ENCODE data around the gene DENND11.

DENND11 gene

DNA sequence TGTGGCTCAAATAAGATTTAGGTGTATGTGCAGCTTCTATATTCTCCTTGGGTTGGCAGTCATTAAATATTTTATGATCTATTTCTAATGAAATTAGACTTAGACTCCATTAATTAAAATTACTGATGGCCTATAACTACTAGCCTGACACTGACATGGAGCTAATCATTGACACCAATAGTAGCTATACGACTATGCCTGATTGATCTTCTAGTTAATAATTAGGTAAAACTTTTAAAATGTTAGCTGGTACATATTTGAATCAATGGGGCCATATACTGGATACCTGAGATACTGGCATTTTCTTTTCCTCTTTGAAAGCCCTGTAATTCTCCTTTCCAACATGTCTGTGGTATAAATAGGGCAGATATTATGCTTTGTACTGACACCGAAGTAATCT is 20.6 kb upstream of the DENND11 start:
- Histone ChIP-seq H3K36me3 (ENCODE audit: control insufficient read depth, insufficient read depth, low read length) (no peaks in the 10 kb centered on the region), H3K27ac (ENCODE audit: low read depth, low read length) (no peak overlapping the region), H3K4me1 (ENCODE audit: control insufficient read depth, insufficient read depth, low read length) (no peaks in the 10 kb centered on the region), H3K27me3 (ENCODE audit: control insufficient read depth, insufficient read depth, low read length) (no peaks in the 10 kb centered on the region), H3K9me3 (ENCODE audit: control insufficient read depth, insufficient read depth, low read depth, low read length) (no peaks in the 10 kb centered on the region), H3K9ac (ENCODE audit: low read length) (no peak overlapping the region), H3K4me3 (ENCODE audit: low read depth, low read length) (no peak overlapping the region)

GRCh38 chr7:141717450-141717849 is 15.5 kb upstream of the DENND11 start:
- Histone ChIP-seq H3K27ac (ENCODE audit: low read depth, low read length) (no peak overlapping the region), H3K9ac (ENCODE audit: low read length) (no peak overlapping the region), H3K4me1 (ENCODE audit: control insufficient read depth, insufficient read depth, low read length) (no peaks in the 10 kb centered on the region), H3K36me3 (ENCODE audit: control insufficient read depth, insufficient read depth, low read length) (no peaks in the 10 kb centered on the region), H3K4me3 (ENCODE audit: low read depth, low read length) (no peak overlapping the region), H3K9me3 (ENCODE audit: control insufficient read depth, insufficient read depth, low read depth, low read length) (no peaks in the 10 kb centered on the region), H3K27me3 (ENCODE audit: control insufficient read depth, insufficient read depth, low read length) (no peaks in the 10 kb centered on the region)

GRCh38 chr7:141715794-141716689 is 14.1 kb upstream of the DENND11 start:
- Histone ChIP-seq H3K27ac (ENCODE audit: low read depth, low read length) (no peak overlapping the region), H3K36me3 (ENCODE audit: control insufficient read depth, insufficient read depth, low read length) (no peaks in the 10 kb centered on the region), H3K9me3 (ENCODE audit: control insufficient read depth, insufficient read depth, low read depth, low read length) (no peaks in the 10 kb centered on the region), H3K4me3 (ENCODE audit: low read depth, low read length) (no peak overlapping the region), H3K27me3 (ENCODE audit: control insufficient read depth, insufficient read depth, low read length) (no peaks in the 10 kb centered on the region), H3K9ac (ENCODE audit: low read length) (no peak overlapping the region), H3K4me1 (ENCODE audit: control insufficient read depth, insufficient read depth, low read length) (peaks cover 6% of the 10 kb centered on the region)

DNA sequence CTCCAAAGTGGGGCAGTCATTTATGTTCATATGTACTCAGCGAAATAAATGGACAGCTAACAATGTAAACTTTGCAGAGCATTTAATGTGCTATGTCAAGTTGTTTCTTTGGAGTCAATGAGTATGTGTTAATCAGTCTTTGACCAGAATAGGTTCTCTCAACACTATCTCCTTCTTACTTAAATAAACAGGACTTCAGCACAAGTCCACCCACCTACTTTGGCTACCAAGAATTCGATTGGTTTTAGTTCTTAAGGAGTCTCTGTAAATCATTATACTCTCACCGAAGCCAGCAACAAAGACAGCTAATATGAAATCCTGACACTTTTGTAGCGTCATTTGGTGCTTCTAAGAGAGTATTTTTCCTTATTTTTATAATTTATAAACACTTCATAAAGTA is 13.1 kb upstream of the DENND11 start:
- H3K4me3 ChIP-seq (ENCODE audit: low read depth, low read length), result no peak overlapping the region
- no peak overlapping the region for H3K27ac ChIP-seq (ENCODE audit: low read depth, low read length)
- no peak overlapping the region for H3K9ac ChIP-seq (ENCODE audit: low read length)
- no peaks in the 10 kb centered on the region for H3K36me3 ChIP-seq (ENCODE audit: control insufficient read depth, insufficient read depth, low read length)
- peaks cover 9% of the 10 kb centered on the region for H3K4me1 ChIP-seq (ENCODE audit: control insufficient read depth, insufficient read depth, low read length)
- no peaks in the 10 kb centered on the region for H3K9me3 ChIP-seq (ENCODE audit: control insufficient read depth, insufficient read depth, low read depth, low read length)
- H3K27me3 ChIP-seq (ENCODE audit: control insufficient read depth, insufficient read depth, low read length), result no peaks in the 10 kb centered on the region

DNA sequence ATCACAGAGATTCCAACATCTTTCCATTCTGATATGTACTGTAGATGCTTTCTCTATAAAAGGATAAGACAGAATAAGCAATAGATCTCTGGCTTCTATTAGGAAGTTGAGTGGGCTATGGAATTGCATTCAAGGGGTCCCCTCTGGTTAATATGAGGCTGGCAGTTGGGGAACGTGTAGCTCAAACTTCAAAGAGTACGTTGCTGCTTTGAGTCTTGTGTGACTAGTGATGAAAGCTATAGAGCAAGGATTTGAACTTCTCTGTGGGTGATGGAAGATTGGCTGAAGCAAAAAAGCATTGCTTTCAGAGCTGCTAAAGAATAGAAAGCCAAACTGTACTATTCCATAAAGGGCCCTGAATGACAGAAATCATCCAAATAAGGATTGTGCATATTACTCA is 12.6 kb upstream of the DENND11 start:
- Histone ChIP-seq H3K4me3 (ENCODE audit: low read depth, low read length) (no peak overlapping the region), H3K36me3 (ENCODE audit: control insufficient read depth, insufficient read depth, low read length) (no peaks in the 10 kb centered on the region), H3K27ac (ENCODE audit: low read depth, low read length) (no peak overlapping the region), H3K4me1 (ENCODE audit: control insufficient read depth, insufficient read depth, low read length) (peaks cover 9% of the 10 kb centered on the region), H3K9ac (ENCODE audit: low read length) (no peak overlapping the region), H3K27me3 (ENCODE audit: control insufficient read depth, insufficient read depth, low read length) (no peaks in the 10 kb centered on the region), H3K9me3 (ENCODE audit: control insufficient read depth, insufficient read depth, low read depth, low read length) (no peaks in the 10 kb centered on the region)

DNA sequence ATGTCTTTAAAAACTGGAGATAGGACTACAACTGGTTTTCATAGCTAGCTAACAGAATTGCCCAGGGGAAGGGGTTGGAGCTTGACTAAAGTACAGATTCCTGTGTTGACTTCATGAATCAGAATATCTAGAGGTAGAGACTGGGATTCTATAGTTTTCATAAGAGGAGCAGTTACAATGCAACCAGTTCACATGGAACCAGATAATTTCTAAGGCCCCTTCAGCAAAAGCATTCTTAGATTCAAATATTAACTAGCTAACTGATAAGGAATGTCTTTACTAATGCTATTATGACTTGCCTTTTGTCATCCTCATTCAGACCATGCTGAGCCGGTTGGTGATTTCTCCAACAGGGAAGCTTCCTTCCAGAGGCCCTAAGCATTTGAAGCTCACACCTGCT is 11.9 kb upstream of the DENND11 start:
- Histone ChIP-seq H3K9ac (ENCODE audit: low read length) (no peak overlapping the region), H3K9me3 (ENCODE audit: control insufficient read depth, insufficient read depth, low read depth, low read length) (no peaks in the 10 kb centered on the region), H3K4me1 (ENCODE audit: control insufficient read depth, insufficient read depth, low read length) (peaks cover 9% of the 10 kb centered on the region), H3K27ac (ENCODE audit: low read depth, low read length) (no peak overlapping the region), H3K36me3 (ENCODE audit: control insufficient read depth, insufficient read depth, low read length) (no peaks in the 10 kb centered on the region), H3K4me3 (ENCODE audit: low read depth, low read length) (no peak overlapping the region), H3K27me3 (ENCODE audit: control insufficient read depth, insufficient read depth, low read length) (no peaks in the 10 kb centered on the region)

DNA sequence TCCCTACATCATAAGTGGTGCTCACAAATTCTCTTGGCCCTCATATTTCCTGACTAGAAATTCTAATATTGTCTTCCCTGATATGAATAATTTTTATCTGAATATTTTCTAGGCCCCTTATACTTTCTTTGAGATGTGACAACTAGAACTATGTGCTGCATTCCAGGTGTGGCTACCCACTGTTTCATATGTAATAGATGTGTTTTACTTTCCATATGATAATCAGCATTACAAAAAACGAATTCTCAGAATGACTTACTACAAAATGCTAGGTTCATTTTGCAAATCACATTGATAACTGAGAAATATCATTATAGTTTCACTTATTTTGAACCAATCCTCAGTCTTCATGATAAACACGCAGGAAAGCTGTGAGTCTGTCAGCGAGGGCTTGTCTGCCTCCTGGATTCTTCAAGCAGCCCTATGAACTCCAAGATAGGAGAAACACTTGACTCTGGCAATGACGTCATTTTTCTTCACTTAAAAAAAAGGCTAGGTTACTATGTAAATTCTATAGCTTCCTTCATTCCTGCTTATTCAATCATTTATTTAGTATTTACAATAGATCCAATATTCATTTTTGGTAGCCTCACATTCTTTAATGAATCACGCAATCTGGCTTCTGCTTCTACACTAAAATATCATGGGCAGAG is 10.8 kb upstream of the DENND11 start:
- H3K9ac ChIP-seq (ENCODE audit: low read length), result no peak overlapping the region
- H3K27ac ChIP-seq (ENCODE audit: low read depth, low read length), result no peak overlapping the region
- H3K36me3 ChIP-seq (ENCODE audit: control insufficient read depth, insufficient read depth, low read length), result no peaks in the 10 kb centered on the region
- H3K4me3 ChIP-seq (ENCODE audit: low read depth, low read length), result no peak overlapping the region
- no peaks in the 10 kb centered on the region for H3K27me3 ChIP-seq (ENCODE audit: control insufficient read depth, insufficient read depth, low read length)
- no peaks in the 10 kb centered on the region for H3K9me3 ChIP-seq (ENCODE audit: control insufficient read depth, insufficient read depth, low read depth, low read length)
- H3K4me1 ChIP-seq (ENCODE audit: control insufficient read depth, insufficient read depth, low read length), result peaks cover 9% of the 10 kb centered on the region

- H3K27ac ChIP-seq (ENCODE audit: low read depth, low read length), result no peak overlapping the region
- H3K4me1 ChIP-seq (ENCODE audit: control insufficient read depth, insufficient read depth, low read length), result peaks cover 9% of the 10 kb centered on the region
- H3K9ac ChIP-seq (ENCODE audit: low read length), result no peak overlapping the region
- H3K4me3 ChIP-seq (ENCODE audit: low read depth, low read length), result no peak overlapping the region
- no peaks in the 10 kb centered on the region for H3K9me3 ChIP-seq (ENCODE audit: control insufficient read depth, insufficient read depth, low read depth, low read length)
- H3K36me3 ChIP-seq (ENCODE audit: control insufficient read depth, insufficient read depth, low read length), result no peaks in the 10 kb centered on the region
- no peaks in the 10 kb centered on the region for H3K27me3 ChIP-seq (ENCODE audit: control insufficient read depth, insufficient read depth, low read length)
Measured at GRCh38 chr7:141710301-141710700, 8.3 kb upstream of the DENND11 start.

GRCh38 chr7:141709749-141710148 is 7.8 kb upstream of the DENND11 start:
- no peak overlapping the region for H3K27ac ChIP-seq (ENCODE audit: low read depth, low read length)
- no peaks in the 10 kb centered on the region for H3K27me3 ChIP-seq (ENCODE audit: control insufficient read depth, insufficient read depth, low read length)
- H3K9ac ChIP-seq (ENCODE audit: low read length), result no peak overlapping the region
- no peaks in the 10 kb centered on the region for H3K36me3 ChIP-seq (ENCODE audit: control insufficient read depth, insufficient read depth, low read length)
- peaks cover 9% of the 10 kb centered on the region for H3K4me1 ChIP-seq (ENCODE audit: control insufficient read depth, insufficient read depth, low read length)
- H3K4me3 ChIP-seq (ENCODE audit: low read depth, low read length), result no peak overlapping the region
- no peaks in the 10 kb centered on the region for H3K9me3 ChIP-seq (ENCODE audit: control insufficient read depth, insufficient read depth, low read depth, low read length)

DNA sequence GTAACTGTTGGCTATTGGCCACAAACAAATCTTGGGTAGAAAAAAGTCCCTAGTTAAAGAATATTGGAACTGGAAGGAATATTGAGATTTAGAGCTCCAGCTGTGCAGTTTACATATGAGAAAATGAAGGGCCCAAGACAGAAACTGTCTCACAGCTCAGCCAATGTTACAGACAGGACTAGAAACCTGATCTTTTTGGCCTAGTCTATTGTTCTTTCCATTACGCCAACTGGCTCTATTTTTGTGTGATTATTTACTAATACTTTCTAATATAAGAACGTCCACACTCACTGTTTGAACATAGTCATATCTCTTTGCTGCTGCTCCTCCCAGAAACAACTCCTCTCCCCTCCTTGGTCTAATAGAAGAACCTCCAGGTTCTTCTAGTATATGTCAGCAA is 7.4 kb upstream of the DENND11 start:
- H3K4me3 ChIP-seq (ENCODE audit: low read depth, low read length), result no peak overlapping the region
- H3K4me1 ChIP-seq (ENCODE audit: control insufficient read depth, insufficient read depth, low read length), result peaks cover 13% of the 10 kb centered on the region
- no peaks in the 10 kb centered on the region for H3K9me3 ChIP-seq (ENCODE audit: control insufficient read depth, insufficient read depth, low read depth, low read length)
- H3K36me3 ChIP-seq (ENCODE audit: control insufficient read depth, insufficient read depth, low read length), result no peaks in the 10 kb centered on the region
- no peak overlapping the region for H3K9ac ChIP-seq (ENCODE audit: low read length)
- H3K27ac ChIP-seq (ENCODE audit: low read depth, low read length), result no peak overlapping the region
- no peaks in the 10 kb centered on the region for H3K27me3 ChIP-seq (ENCODE audit: control insufficient read depth, insufficient read depth, low read length)

- H3K27me3 ChIP-seq (ENCODE audit: control insufficient read depth, insufficient read depth, low read length), result peaks cover 4% of the 10 kb centered on the region
- peaks cover 16% of the 10 kb centered on the region for H3K4me1 ChIP-seq (ENCODE audit: control insufficient read depth, insufficient read depth, low read length)
- H3K36me3 ChIP-seq (ENCODE audit: control insufficient read depth, insufficient read depth, low read length), result no peaks in the 10 kb centered on the region
- H3K9me3 ChIP-seq (ENCODE audit: control insufficient read depth, insufficient read depth, low read depth, low read length), result no peaks in the 10 kb centered on the region
- H3K9ac ChIP-seq (ENCODE audit: low read length), result no peak within 1 kb of the TSS
- no peak within 1 kb of the TSS for H3K4me3 ChIP-seq (ENCODE audit: low read depth, low read length)
- H3K27ac ChIP-seq (ENCODE audit: low read depth, low read length), result no peak within 1 kb of the TSS
Measured at GRCh38 chr7:141708351-141708750, 6.4 kb upstream of the DENND11 start, which contains the start of gene WEE2. Gene WEE2, plus strand, starts transcription at chr7:141708353. Its CDS starts 406 bp downstream, at chr7:141708759.
